ENCODE data around the gene SPARC.

SPARC gene

GRCh38 chr5:151677776-151678545 lies 8.8 kb downstream of the SPARC start:
- no peak overlapping the region for H3K27ac ChIP-seq
- H3K4me1 ChIP-seq (ENCODE audit: low read depth, poor library complexity, severe bottlenecking) = no peaks in the 10 kb centered on the region
- H2AFZ ChIP-seq (ENCODE audit: low read depth) = no peak overlapping the region

GRCh38 chr5:151676719-151677118 lies 10.0 kb downstream of the SPARC start:
- no peaks in the 10 kb centered on the region for H3K36me3 ChIP-seq (ENCODE audit: insufficient read depth)
- no peaks in the 10 kb centered on the region for H4K20me1 ChIP-seq (ENCODE audit: insufficient read depth)
- H3K4me1 ChIP-seq (ENCODE audit: low read depth, poor library complexity, severe bottlenecking) = no peaks in the 10 kb centered on the region
- no peak overlapping the region for H2AFZ ChIP-seq (ENCODE audit: low read depth)
- H3K9ac ChIP-seq = no peak overlapping the region
- H3K79me2 ChIP-seq (ENCODE audit: insufficient read depth, low read depth) = no peaks in the 10 kb centered on the region
- no peak overlapping the region for H3K4me3 ChIP-seq (IDR thresholded peaks at IDR 0.05; ENCODE audit: insufficient read depth, low read depth, low read length)
- no peaks in the 10 kb centered on the region for H3K27me3 ChIP-seq (ENCODE audit: insufficient read depth, low read depth)
- no peak overlapping the region for H3K27ac ChIP-seq
- TF ChIP-seq CTCF (conservative IDR thresholded peaks at IDR 0.05; ENCODE audit: low read depth, low read length) = no peak
- H3K4me2 ChIP-seq = no peak overlapping the region

More at GRCh38 chr5:151677776-151678545, 8.8 kb downstream of the SPARC start:
- Histone ChIP-seq H3K4me2 (no peak overlapping the region), H3K9ac (no peak overlapping the region), H3K4me3 (IDR thresholded peaks at IDR 0.05; ENCODE audit: insufficient read depth, low read depth, low read length) (no peak overlapping the region), H4K20me1 (ENCODE audit: insufficient read depth) (no peaks in the 10 kb centered on the region), H3K36me3 (ENCODE audit: insufficient read depth) (no peaks in the 10 kb centered on the region), H3K27me3 (ENCODE audit: insufficient read depth, low read depth) (no peaks in the 10 kb centered on the region), H3K79me2 (ENCODE audit: insufficient read depth, low read depth) (no peaks in the 10 kb centered on the region)
- no peak for TF ChIP-seq CTCF (conservative IDR thresholded peaks at IDR 0.05; ENCODE audit: low read depth, low read length)

- Histone ChIP-seq H2AFZ (ENCODE audit: low read depth) (no peak overlapping the region), H3K36me3 (ENCODE audit: insufficient read depth) (no peaks in the 10 kb centered on the region), H3K27me3 (ENCODE audit: insufficient read depth, low read depth) (no peaks in the 10 kb centered on the region), H3K4me3 (IDR thresholded peaks at IDR 0.05; ENCODE audit: insufficient read depth, low read depth, low read length) (no peak overlapping the region), H3K9ac (no peak overlapping the region), H4K20me1 (ENCODE audit: insufficient read depth) (no peaks in the 10 kb centered on the region), H3K27ac (no peak overlapping the region), H3K79me2 (ENCODE audit: insufficient read depth, low read depth) (no peaks in the 10 kb centered on the region), H3K4me1 (ENCODE audit: low read depth, poor library complexity, severe bottlenecking) (no peaks in the 10 kb centered on the region), H3K4me2 (no peak overlapping the region)
- TF ChIP-seq CTCF (conservative IDR thresholded peaks at IDR 0.05; ENCODE audit: low read depth, low read length) = no peak
Measured at GRCh38 chr5:151676314-151676712, 10.4 kb downstream of the SPARC start.

GRCh38 chr5:151675611-151676313 lies 11.0 kb downstream of the SPARC start:
- Histone ChIP-seq H3K36me3 (ENCODE audit: insufficient read depth) (no peaks in the 10 kb centered on the region), H3K4me1 (ENCODE audit: low read depth, poor library complexity, severe bottlenecking) (no peaks in the 10 kb centered on the region), H3K4me2 (no peak overlapping the region), H3K27ac (no peak overlapping the region), H3K9ac (no peak overlapping the region), H4K20me1 (ENCODE audit: insufficient read depth) (no peaks in the 10 kb centered on the region), H2AFZ (ENCODE audit: low read depth) (no peak overlapping the region), H3K27me3 (ENCODE audit: insufficient read depth, low read depth) (no peaks in the 10 kb centered on the region), H3K4me3 (IDR thresholded peaks at IDR 0.05; ENCODE audit: insufficient read depth, low read depth, low read length) (no peak overlapping the region), H3K79me2 (ENCODE audit: insufficient read depth, low read depth) (no peaks in the 10 kb centered on the region)
- no peak for TF ChIP-seq CTCF (conservative IDR thresholded peaks at IDR 0.05; ENCODE audit: low read depth, low read length)

Data from KMS-11 (cell line).